ENCODE measurements around the gene ILDR1. TPM values are rescaled to one million over a fixed set of nuclear protein-coding genes. Genes with fewer than 3 reads are reported as not detected.

The ILDR1 gene
- total RNA-seq, 1 donor from 2014 or later, result 4.1 TPM

- no peak for TF ChIP-seq CTCF (IDR thresholded peaks at IDR 0.05; ENCODE audit: unreplicated experiment)
- Mint-ChIP-seq H3K4me3 (no peak overlapping the region), H3K27me3 (ENCODE audit: low read depth) (no peaks in the 10 kb centered on the region), H3K4me1 (peaks cover 10% of the 10 kb centered on the region), H3K9me3 (peaks cover 22% of the 10 kb centered on the region), H3K27ac (no peak overlapping the region), H3K36me3 (peaks cover 15% of the 10 kb centered on the region)
- no peak for DNase-seq (ENCODE audit: low spot score in 2 of 2, unreplicated experiment in 2 of 2)
These were observed 33.9 kb downstream of the ILDR1 start for GRCh38 chr3:121988146-121988545.

GRCh38 chr3:121985846-121986245 is 36.2 kb downstream of the ILDR1 start:
- no peaks in the 10 kb centered on the region for H3K27me3 Mint-ChIP-seq (ENCODE audit: low read depth)
- H3K4me3 Mint-ChIP-seq, result no peak overlapping the region
- peaks cover 19% of the 10 kb centered on the region for H3K36me3 Mint-ChIP-seq
- peaks cover 28% of the 10 kb centered on the region for H3K9me3 Mint-ChIP-seq
- peaks cover 10% of the 10 kb centered on the region for H3K4me1 Mint-ChIP-seq
- DNase-seq (ENCODE audit: low spot score in 2 of 2, unreplicated experiment in 2 of 2), result no peak
- no peak overlapping the region for H3K27ac Mint-ChIP-seq
- TF ChIP-seq CTCF (IDR thresholded peaks at IDR 0.05; ENCODE audit: unreplicated experiment), result no peak

GRCh38 chr3:121981473-121981872 is 40.6 kb downstream of the ILDR1 start:
- Mint-ChIP-seq H3K36me3 (peaks cover 23% of the 10 kb centered on the region), H3K9me3 (peaks cover 43% of the 10 kb centered on the region), H3K27me3 (ENCODE audit: low read depth) (no peaks in the 10 kb centered on the region), H3K4me3 (no peak overlapping the region), H3K4me1 (peaks cover 16% of the 10 kb centered on the region), H3K27ac (no peak overlapping the region)
- no peak for TF ChIP-seq CTCF (IDR thresholded peaks at IDR 0.05; ENCODE audit: unreplicated experiment)
- DNase-seq (ENCODE audit: low spot score in 2 of 2, unreplicated experiment in 2 of 2), result no peak

GRCh38 chr3:121980450-121980796 is 41.6 kb downstream of the ILDR1 start:
- Mint-ChIP-seq H3K9me3 (peaks cover 49% of the 10 kb centered on the region), H3K36me3 (peaks cover 23% of the 10 kb centered on the region), H3K27me3 (ENCODE audit: low read depth) (no peaks in the 10 kb centered on the region), H3K4me3 (no peak overlapping the region), H3K27ac (peak overlapping the region; percentile 93), H3K4me1 (peaks cover 16% of the 10 kb centered on the region)
- no peak for TF ChIP-seq CTCF (IDR thresholded peaks at IDR 0.05; ENCODE audit: unreplicated experiment)
- no peak for DNase-seq (ENCODE audit: low spot score in 2 of 2, unreplicated experiment in 2 of 2)

- Mint-ChIP-seq H3K4me3 (peak overlapping the region; percentile 16), H3K27ac (peak overlapping the region; percentile 93), H3K27me3 (ENCODE audit: low read depth) (no peaks in the 10 kb centered on the region), H3K9me3 (peaks cover 49% of the 10 kb centered on the region), H3K36me3 (peaks cover 21% of the 10 kb centered on the region), H3K4me1 (peaks cover 16% of the 10 kb centered on the region)
- TF ChIP-seq CTCF (IDR thresholded peaks at IDR 0.05; ENCODE audit: unreplicated experiment), result no peak
- DNase-seq (ENCODE audit: low spot score in 2 of 2, unreplicated experiment in 2 of 2), result no peak
These were observed 42.2 kb downstream of the ILDR1 start for GRCh38 chr3:121979734-121980449.

All from mesothelial cell of epicardium (in vitro differentiated cells).